ENCODE measurements around the gene HNRNPU.
A peak's percentile ranks its signal among the peaks of the same experiment; 100 is the strongest.
"Not testable (repeated sequence)": the region's sequence is repeated elsewhere in the genome, so short reads cannot be mapped to it uniquely, and the experiment has no call there.

Gene HNRNPU

DNA sequence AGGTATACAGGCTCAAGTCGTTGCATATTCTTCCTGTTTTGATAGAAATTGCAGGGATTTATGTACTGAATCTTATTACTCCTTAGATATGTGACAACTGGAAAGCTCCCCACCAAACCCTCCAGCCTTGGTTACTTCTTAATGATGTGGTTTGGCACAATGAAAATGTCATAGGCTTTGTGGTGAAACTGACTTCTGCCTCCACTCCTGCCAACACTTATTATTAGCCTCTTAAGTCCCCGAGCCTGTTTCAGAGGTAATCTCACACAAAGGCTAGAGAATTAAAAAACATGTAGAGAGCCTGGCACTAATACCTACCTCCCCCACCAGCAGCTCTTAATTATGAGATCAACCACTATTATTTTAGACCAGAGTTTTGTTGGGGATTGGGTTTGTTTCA lies 24.7 kb downstream of the HNRNPU start:
- peak; percentile 37 for DNase-seq

DNA sequence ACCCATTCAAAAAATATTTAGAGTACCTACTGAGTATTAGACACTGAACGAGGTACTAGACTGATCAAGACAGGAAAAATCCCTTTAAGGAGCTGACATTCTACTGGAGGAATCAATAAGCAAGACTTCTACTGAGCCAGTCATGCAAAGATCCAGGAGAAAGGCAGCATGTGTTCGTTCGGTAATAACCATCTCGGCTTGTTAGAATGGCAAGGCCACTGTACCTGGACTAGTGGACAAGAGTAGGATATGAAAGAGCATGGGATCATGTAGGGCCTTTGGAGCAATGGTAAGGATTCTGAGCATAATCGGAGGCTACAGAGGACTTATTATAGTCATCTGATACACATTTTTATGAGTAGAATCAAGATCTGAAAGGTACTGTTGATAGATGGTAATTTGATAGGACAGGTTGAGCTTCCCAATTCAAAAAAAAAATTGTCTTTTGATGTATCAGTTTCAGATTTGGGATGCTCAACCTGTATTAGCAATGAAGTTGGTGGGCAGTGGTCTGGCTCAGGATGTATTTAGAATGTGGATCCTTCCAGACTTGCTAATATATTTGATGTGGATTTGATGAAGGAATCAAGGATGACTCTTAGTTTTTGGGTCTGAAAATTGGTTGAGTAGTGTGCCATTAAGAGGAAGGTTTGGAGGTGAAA lies 26.6 kb downstream of the HNRNPU start:
- DNase-seq: no peak

DNA sequence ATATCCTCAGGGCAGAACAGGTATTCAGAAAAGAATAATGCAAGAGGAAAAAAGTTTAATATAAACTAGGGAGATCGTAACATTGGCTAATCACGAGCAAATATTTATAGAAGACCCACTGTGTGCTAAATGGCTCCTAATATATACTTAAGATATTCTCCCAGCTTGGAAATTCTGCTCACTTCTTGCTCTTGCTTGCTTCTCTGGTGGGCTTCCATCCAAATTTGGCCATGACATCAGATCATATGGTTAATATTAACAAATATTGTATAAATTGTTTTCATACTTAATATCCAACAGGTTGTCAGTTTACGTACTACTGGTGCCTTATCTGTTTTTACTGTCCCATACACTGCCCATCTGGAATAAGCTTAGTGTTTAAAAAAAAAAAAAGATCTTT lies 27.8 kb downstream of the HNRNPU start:
- DNase-seq: peak; percentile 16

DNA sequence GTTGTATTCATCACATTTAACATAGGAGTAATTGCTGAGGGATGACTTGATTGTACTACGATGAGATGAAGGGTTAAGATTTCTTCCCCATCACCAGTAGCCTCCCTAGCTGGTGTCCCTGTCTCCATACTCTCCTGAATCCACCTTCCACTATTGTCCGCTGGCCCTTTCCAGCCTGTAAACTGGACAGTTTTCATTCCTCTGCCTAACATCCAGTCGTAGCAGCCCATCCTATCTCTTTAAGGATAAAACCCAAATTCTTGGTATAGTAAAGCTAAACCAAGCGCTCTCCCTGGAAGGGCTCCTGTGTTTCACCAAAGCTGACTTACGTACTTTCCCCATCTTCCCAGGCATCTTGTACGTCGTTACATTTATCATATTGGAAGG lies 28.2 kb downstream of the HNRNPU start:
- peak; percentile 26 for DNase-seq

DNA sequence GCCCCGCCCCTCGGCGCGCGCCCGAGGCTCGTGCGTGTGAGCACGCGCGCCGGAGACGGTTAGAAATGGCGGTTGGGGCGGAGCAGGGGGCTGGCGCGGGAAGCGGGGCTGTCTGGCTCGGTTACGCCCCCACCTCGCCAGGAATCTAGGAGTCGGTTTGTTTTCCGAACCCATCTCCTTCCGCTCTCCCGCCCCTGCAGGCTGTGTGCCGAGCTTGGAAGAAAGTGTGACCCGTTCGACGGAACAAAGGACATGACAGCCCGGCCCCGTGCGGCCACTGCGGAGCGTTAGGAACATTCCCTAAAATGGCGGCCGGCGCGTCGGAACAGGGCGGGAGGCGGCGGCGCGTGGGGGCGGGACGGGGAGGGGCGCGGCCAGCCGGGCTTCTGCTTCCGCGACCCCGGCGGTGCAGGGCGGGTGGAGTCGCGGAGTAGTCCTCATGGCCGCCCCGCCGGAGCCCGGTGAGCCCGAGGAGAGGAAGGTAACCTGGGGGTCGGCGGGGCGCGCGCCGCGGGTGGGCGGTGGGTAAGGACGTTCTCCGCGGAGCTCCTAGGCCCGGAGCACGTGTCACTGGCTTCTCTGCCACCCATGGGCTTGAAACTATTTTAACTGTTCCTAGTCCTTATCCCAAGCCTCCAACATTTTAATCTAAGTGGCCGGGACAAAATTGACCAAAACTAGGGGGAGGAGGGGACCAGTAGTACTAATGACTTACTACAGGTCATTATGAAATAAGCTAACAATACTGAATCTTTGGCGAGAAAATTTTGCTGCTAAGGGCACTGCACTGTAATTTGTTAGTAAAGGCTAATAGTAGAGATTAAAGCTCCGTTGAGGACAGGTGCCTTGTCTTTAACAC lies 28.8 kb downstream of the HNRNPU start, which contains the start of gene COX20:
Gene COX20, plus strand, starts transcription at position 383 of the 859 bp plus-strand sequence. Its CDS starts 57 bp downstream, at position 440.
- peak; percentile 91 for DNase-seq

DNA sequence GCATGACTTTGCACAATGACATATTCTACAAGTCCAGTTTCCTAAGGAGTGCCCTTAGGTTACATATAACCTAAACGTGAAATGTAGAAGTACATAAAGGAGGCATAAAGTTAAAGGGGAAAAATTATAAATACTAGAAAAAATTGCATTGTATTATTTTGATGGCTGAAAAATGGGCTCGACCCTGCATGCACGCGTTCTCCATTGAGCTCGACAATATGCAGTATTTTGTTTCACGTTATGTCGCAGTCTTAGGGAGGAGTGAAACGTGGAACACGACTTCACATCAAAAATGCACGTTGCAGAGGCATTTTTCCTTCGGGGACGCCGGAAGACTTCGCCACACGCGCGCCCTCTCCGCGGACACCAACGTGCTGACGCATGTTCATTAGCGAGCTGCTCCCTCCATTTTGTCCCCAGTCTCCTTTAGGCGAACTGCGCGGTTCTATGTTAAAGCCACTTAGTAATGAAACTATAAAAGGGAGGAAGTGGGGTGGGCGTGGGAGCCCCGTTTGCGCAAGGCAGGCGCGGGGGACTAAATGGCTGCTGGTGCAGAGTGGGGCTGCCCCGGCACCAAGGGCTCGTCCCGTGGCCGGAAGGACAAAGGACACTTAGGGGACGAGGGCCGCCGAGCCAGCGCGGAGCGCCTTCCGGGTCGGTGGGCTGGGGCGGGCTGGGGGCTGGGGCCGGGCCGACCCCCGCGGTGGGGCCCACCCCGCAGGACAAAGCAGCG lies 29.6 kb downstream of the HNRNPU start:
- DNase-seq: peak; percentile 95

DNA sequence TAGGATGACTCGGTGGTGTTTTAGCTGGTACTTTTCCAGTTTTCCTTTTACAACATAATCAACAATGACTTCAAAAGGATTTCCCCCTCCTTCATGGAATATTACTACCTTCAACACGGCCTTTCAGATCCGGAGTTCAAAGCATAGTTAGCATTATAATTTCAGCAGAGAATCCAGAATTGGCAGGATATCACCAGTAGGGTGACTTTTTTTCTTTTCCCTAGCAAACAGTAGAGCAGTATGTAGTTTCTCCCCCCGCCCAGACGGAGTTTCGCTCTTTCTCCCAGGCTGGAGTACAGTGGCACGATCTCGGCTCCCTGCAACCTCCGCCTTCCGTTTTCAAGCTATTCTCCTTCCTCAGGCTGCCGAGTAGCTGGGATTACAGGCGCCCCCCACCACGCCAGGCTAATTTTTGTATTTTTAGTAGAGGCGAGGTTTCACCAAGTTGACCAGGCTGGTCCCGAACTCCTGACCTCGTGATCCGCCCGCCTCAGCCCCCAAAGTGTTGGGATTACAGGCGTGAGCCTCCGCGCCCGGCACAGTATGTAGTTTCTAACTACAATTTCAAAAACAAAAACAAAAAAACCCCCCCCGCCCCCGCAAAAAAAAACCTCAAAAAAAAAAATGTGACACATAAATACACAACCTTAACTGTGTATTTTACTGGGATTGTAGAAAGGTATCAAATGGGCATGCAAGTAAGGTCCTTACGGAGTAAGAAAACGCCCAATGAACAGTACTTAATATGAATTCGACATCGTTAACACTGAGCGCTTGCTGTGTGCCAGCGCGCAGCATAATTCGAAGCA lies 30.4 kb downstream of the HNRNPU start:
- DNase-seq: peak; percentile 82

DNA sequence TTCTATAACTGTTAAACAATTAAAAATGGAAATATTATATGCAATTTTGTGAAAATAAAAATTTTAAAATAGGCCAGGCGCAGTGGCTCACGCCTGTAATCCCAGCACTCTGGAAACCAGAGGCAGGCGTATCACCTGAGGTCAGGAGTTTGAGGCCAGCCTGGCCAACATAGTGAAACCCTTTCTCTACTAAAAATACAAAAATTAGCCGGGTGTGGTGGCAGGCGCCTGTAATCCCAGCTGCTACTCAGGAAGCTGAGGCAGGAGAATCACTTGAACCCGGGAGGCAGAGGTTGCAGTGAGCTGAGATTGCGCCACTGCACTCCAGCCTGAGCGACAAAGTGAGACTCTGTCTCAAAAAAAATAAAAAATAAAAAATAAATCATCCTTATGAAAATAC lies 31.1 kb downstream of the HNRNPU start:
- not testable (repeated sequence) for DNase-seq

DNA sequence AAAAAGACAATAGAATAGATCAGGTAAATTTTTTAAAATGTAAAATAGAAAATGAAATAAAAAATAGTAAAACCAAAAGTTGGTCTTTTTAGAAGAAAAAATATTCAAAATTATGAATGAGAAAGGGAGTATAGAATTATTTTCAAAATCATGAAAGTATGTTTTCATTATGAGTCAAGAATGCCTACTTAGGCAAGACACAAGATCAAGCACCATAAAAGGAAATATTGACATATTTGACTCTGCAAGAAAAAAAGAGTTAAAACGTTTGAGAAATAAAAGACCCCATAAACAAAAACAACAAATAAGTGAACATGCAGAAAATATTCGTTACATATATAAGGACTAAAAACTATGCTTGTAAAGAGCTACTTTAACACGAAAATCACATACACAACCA lies 33.7 kb downstream of the HNRNPU start:
- peak; percentile 9 for DNase-seq

DNA sequence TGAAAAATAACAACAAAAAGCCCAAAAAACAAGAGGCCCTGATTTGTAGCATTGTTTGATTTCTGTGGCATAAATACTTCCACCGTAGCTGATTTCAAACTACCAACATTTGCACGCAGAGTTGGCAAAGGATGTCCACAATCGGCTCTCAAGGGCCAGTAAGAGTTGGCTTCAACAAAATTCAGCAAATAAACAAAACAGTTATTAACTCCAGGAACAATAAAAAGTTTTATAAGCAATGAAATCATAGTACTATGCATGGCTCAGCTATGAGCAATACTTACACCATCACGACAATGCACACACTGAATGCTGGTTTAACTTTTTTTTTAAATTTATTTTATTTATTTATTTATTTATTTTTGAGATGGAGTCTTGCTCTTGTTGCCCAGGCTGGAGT lies 37.6 kb downstream of the HNRNPU start:
- no peak for DNase-seq

DNA sequence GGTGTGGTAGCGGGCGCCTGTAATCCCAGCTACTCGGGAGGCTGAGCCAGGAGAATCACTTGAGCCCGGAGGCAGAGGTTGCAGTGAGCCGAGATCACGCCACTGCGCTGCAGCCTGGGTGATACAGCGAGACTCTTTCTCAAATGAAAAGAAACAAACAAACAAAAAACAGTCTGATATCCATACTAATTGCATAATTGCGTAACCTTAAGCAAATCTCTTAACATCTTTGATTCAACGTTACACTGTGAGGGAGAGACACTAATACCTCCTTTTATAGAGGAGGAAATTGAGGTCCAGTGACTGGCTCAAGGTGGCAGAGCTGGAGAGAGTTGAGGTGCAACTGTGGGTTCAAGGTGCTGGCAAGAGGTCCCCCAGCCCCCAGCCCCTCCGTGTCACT lies 41.5 kb downstream of the HNRNPU start:
- no peak for DNase-seq

DNA sequence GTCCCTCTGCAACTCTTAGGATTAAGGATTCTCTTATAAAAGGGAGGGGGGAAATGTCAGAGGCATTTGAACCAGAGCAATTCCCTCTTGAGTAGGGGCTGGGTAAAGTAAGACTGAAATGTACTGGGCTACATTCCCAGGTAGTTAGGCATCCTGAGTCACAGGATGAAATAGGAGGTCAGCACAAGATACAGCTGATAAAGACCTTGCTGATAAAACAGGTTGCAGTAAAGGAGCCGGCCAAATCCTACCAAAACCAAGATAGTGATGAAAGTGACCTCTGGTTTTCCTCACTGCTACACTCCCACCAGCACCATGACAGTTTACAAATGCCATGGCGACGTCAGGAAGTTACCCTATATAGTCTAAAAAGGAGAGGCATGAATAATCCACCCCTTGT lies 43.2 kb downstream of the HNRNPU start:
- DNase-seq: no peak

DNA sequence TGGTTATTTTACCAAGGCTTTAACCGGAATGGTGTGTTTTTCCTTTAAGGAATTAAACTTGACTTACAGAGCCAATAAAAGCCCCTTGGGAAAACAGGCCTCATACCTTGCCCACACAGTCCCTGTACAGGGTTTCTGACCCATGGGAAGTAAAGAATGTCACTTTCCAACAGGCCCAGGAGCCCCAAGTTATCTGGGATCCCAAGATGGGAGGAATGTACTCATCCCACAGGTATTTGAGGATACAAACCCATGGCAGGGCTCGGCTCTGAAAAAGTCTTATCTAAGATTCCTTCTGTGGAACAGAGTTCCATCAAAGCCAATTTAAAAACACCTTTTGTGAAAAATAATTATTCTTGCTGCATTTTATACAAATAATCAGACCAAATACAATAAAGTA lies 44.2 kb downstream of the HNRNPU start:
- no peak for DNase-seq

DNA sequence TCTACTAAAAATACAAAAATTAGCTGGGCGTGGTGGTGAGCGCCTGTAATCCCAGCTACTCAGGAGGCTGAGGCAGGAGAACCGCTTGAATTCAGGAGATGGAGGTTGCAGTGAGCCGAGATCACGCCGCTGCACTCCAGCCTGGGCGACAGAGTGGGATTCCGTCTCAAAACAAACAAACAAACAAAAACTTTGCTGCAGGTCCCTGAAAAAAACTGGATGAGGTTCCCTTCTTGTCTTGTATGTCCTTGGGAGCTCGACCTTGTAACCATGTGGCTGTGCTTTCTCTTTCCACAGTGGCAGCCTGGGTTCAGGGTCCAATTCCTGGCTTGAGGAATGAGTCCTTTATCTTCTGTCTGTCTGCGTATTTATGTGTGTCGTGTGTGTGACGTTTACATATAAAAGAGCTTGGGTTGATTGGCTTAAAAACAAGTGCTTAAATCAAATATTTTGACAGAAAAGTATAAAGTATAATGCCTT lies 46.9 kb downstream of the HNRNPU start:
- no peak for DNase-seq

DNA sequence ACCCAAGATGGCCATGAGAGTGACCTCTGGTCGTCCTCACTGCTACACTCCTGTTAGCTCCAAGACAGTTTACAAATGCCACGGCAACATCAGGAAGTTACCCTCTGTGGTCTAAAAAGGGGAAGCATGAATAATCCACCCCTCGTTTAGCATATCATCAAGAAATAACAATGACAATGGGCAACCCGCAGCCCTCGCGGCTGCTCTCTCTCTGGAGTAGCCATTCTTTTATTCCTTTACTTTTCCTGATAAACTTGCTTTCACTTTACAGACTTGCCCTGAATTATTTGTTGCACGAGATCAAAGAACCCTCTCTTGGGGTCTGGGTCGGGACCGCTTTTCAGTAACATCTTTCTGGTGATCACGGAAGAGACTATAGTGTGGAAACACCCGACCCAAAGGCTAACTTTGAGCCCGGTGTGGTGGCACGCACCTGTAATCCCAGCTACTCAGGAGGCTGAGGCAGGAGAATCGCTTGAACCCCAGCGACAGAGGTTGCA lies 48.7 kb downstream of the HNRNPU start:
- no peak for DNase-seq

DNA sequence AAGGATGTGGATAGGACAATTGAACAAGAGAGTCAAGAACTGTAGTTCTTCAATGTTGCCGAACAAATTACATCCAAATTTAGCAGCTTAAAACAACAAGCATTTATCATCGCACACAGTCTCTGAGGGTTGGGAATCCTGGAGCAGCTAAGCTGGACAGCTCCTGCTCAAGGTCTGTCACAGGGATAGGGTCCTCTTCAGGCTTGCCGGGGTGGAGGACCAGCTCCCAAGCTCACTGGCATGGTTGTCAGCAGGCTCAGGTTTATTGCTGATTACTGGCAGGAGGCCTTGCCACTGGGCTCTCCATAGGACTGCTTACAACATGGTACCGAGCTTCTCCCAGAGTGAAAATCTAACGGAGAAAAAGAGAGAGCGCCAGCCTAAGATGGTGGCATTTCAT lies 51.0 kb downstream of the HNRNPU start:
- DNase-seq: no peak

DNA sequence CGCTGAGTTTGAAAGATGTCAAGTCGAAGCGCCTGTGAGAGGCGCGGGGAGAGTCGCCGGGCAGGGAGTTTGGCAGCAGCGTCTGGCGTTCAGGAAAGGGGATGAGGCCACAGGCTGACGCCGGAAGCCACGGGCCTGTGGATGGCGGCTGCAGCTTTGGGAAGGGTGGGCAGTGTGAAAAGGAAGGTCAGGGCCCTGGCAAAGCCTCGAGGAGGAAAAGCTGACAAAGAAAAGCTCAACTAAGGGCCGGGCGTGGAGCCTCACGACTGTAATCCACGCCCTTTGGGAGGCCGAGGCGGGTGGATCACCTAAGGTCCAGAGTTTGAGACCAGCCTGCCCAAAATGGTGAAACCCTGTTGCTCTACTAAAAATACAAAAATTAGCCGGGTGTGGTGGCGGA lies 54.1 kb downstream of the HNRNPU start:
- no peak for DNase-seq

DNA sequence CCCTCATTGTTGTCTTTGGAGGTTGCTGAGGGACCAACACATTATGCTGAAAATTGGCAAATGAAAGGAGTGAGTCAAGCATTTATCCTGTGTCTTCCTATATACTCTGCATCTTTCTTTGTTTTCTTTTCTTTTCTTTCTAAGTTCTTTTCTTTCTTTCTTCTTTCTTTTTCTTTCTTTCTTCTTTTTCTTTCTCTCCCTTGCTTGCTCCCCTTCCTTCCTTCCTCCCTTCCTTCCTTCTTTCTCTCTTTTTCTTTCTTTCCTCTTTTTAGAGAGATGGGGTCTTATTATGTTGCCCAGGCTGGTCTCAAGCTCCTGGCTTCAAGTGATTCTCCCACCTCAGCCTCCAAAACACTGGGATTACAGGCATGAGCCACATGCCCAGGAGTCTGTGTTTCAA lies 57.2 kb downstream of the HNRNPU start:
- no peak for DNase-seq

DNA sequence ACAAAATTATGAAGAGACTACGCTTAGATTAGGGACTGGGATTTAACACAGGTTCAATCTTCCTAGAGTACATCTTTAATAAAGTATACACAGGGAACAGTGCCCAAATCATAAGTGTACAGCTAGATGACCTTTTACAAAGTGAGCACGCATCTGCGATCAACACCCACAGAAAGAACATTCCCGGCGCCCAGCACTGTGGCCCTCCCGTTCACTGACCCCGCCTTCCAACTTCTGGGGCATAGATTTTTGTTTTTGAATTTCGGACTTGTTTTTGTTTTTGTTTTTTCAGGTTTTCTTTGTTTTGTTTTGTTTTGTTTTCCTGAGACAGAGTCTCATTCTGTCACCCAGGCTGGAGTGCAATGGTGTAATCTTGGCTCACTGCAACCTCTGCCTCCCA lies 59.5 kb downstream of the HNRNPU start:
- DNase-seq: no peak

DNA sequence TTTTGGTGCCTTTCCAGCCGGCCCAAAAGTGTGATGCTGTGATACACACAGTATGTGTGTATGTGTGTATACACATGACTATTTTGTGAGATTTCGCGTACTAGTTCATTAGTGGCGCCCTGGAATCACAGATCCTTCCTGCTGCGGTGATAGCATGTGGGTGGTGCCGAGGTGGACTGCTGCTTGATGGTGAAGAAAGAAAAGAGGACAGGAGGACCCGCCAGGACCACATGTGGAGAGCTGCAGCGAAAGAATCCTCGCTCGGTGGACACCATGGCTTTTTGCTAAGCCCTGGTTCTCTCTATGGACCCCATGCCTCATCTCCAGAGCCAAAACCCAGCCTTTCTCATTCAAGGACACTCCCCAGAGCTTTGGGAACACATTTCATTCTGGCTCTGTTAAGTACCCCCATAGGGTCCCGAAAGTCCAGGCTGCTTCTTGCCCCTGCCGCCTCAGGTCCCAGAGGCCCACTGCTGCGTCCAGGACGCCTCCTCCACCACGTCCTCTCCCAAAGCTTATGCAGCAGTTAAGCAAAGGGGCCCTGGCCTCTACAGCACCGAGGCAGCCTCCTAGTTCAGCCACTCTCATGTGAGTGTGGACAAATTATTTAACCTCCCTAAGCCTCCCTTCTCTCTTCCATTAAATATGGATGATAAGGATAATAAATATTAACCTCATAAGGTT lies 61.6 kb downstream of the HNRNPU start:
- DNase-seq: no peak

DNA sequence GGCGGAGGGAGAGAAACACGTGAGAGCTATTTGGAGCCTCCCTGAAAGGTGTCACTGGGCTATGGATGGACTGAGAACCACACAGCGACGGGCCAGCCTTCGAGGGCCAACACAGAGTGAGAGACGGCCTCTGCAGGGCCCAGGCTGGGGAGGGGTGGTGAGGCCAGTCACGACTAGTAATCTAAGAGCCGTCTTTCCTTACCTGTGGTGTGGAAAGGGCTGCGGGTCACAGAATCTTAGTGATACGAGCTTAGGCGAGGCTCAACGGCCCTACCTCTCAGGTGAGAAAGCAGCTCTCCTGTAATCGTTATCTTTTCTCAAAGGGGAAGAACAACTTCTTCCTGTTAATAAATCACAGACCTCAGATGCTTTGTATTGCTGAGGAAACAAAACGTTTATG lies 62.3 kb downstream of the HNRNPU start:
- DNase-seq: no peak

DNA sequence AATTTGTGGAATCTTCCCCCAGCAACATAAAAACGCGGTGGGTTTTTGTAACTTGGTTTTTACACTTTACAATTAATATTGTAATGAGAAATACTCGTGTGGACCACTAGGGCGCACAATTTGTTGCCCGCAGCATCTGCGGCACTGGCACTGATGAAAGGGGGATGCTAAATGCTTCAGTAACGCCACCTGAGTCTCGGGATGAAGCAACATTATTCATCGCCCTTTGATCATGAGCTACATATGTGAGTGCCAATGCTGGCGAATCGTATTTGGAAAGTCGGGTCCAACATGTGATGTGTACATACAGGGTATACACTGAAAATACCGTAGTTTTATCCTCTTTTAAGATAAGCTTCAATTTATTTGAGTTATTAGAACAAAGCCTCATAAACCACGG lies 63.1 kb downstream of the HNRNPU start:
- peak; percentile 19 for DNase-seq
